DMS53 treated with DMSO at 0.1 percent for 48 hours (cell line): ENCODE data around the gene PKD2L2.
"Not testable (repeated sequence)": the region's sequence is repeated elsewhere in the genome, so short reads cannot be mapped to it uniquely, and the experiment has no call there.

ENCODE experiments used
- DNase-seq: peaks from one replicate; lab custom pipeline; 2025; ENCODE audit not compliant: unreplicated experiment; lab: John Stamatoyannopoulos, UW

The PKD2L2 gene

GRCh38 chr5:137887831-137888230 is 1.4 kb upstream of the PKD2L2 start:
- DNase-seq: no peak

GRCh38 chr5:137888466-137888862 is 793 bp upstream of the PKD2L2 start:
- no peak for DNase-seq

- DNase-seq: no peak
Observed at GRCh38 chr5:137890845-137891244, 1.6 kb downstream of the PKD2L2 start.

- no peak for DNase-seq
Observed at GRCh38 chr5:137891849-137892248, 2.6 kb downstream of the PKD2L2 start.

- no peak for DNase-seq
Observed at GRCh38 chr5:137894586-137894985, 5.3 kb downstream of the PKD2L2 start.

- no peak for DNase-seq
Observed at GRCh38 chr5:137896560-137896959, 7.3 kb downstream of the PKD2L2 start.

- no peak for DNase-seq
Observed at GRCh38 chr5:137899493-137899892, 10.2 kb downstream of the PKD2L2 start.

- no peak for DNase-seq
Observed at GRCh38 chr5:137901011-137901817, 12.0 kb downstream of the PKD2L2 start.

- no peak for DNase-seq
Observed at GRCh38 chr5:137902408-137903133, 13.3 kb downstream of the PKD2L2 start.

- no peak for DNase-seq
Observed at GRCh38 chr5:137914758-137915157, 25.5 kb downstream of the PKD2L2 start.

GRCh38 chr5:137916923-137917322 is 27.7 kb downstream of the PKD2L2 start:
- no peak for DNase-seq

- DNase-seq: no peak
Observed at GRCh38 chr5:137921931-137922330, 32.7 kb downstream of the PKD2L2 start.

- no peak for DNase-seq
Observed at GRCh38 chr5:137923856-137924255, 34.6 kb downstream of the PKD2L2 start.

- no peak for DNase-seq
Observed at GRCh38 chr5:137932800-137933199, 43.5 kb downstream of the PKD2L2 start.

GRCh38 chr5:137933491-137933911 is 44.2 kb downstream of the PKD2L2 start:
- DNase-seq: no peak

GRCh38 chr5:137935190-137935589 is 45.9 kb downstream of the PKD2L2 start:
- no peak for DNase-seq

GRCh38 chr5:137935694-137936093 is 46.4 kb downstream of the PKD2L2 start:
- DNase-seq: no peak

GRCh38 chr5:137937994-137938750 is 48.9 kb downstream of the PKD2L2 start:
- DNase-seq: no peak

GRCh38 chr5:137938751-137939143 is 49.5 kb downstream of the PKD2L2 start:
- no peak for DNase-seq

- no peak for DNase-seq
Observed at GRCh38 chr5:137939331-137939730, 50.1 kb downstream of the PKD2L2 start.

- not testable (repeated sequence) for DNase-seq
Observed at GRCh38 chr5:137944280-137944679, 55.0 kb downstream of the PKD2L2 start.

GRCh38 chr5:137945825-137946224 is 56.6 kb downstream of the PKD2L2 start:
- DNase-seq: no peak
